HG02610 (cell line): ENCODE results near the gene KTN1.

ENCODE experiments used
- ATAC-seq: cut with Tn5 transposase; IDR thresholded peaks from one replicate; pipeline ENCODE4 v1.9.1; 2021; ENCODE audit warnings: mild to moderate bottlenecking, moderate library complexity; ENCODE audit not compliant: unreplicated experiment

Gene KTN1

DNA sequence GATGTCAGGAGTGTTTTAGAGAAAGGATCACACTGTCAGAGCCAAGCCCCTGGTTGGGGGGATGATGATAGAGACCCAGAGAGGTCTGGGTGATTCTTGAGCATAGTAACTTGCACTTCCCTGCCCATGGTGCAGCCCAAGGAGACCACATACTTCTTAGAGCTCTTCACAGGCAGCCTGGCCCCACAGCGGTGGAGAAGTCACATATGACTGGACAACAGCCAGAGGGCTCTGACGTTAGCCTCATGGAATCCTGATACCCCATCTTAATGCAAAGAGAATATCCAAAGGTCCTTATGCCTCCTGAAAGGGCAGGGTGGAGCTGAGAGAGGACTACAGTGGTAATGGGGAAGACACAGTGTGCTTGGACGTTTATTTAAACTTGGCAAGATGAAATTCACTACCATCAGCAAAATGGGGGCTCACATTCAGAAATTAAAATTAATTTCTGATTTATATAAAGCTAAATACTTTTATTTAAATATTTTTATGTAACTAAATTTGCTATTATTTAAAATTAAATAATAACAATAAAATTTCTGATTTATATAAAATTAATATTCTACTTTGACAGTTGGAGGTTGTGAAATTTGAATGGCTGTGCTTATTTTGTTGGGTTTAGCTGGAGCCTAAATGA lies 131.3 kb downstream of the KTN1 start:
- no peak for ATAC-seq

DNA sequence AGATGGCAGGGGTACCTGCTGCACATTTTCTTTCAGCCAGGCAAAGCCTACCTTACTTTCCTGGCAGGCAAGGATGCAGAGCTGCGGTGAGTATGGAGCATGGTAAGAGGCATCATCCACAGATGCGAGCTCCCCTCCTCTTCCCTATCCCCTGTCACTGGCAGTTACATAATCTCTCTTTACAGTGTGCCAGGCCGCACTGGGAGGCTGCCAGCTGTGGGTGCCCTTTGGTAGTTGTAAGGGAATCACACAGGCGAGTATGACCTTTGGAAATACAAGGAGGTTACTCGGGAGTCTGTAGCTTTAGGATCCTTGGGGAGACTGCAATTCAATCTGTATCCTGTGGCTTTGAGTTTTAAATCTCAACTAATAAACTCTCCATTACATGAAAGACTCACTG lies 132.5 kb downstream of the KTN1 start:
- ATAC-seq: no peak

- ATAC-seq: no peak
Measured at GRCh38 chr14:55713486-55713885, 133.5 kb downstream of the KTN1 start.

- ATAC-seq: no peak
Measured at GRCh38 chr14:55715889-55716288, 135.9 kb downstream of the KTN1 start.

GRCh38 chr14:55717621-55718020 lies 137.6 kb downstream of the KTN1 start:
- ATAC-seq: no peak

DNA sequence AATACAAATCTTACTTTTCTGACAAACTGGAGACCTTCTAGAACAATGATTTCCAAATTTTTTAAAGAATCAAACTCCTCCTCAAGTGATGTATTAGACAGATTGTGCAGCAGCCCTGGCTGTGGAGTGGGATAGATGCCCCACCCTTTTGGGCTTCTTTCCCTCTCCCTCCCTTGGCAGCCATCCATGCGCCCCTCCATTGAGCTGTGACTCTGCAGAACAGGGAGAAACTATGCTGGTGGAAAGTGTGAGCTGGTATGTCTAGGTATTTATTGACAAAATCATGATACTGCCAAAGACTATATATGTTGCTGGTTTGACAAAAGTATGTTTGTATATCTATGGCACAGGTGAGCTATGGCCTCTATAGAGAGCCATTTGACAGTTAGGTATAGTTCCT lies 138.5 kb downstream of the KTN1 start:
- ATAC-seq: no peak

- ATAC-seq: no peak
Measured at GRCh38 chr14:55720796-55721195, 140.8 kb downstream of the KTN1 start.

GRCh38 chr14:55721353-55721752 lies 141.3 kb downstream of the KTN1 start:
- ATAC-seq: no peak

DNA sequence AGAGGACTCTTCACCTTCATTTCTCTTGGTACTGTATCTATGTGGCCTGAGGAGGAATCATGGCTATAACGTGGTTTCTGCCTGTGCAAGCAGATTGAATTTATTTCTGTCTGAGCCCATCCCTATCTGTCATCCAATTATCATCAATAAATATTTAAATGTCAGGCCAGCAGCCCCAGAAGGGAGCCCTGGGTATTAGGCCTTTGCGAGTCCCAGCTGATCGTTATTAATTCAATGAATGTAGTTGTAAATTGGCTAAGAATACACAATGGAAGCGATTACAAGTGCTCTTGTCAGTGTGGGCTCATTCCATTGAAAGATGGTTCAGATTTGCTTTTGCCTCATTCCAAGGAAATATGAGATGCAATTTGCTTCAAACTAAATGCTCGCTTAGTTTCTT lies 142.0 kb downstream of the KTN1 start:
- ATAC-seq: no peak

DNA sequence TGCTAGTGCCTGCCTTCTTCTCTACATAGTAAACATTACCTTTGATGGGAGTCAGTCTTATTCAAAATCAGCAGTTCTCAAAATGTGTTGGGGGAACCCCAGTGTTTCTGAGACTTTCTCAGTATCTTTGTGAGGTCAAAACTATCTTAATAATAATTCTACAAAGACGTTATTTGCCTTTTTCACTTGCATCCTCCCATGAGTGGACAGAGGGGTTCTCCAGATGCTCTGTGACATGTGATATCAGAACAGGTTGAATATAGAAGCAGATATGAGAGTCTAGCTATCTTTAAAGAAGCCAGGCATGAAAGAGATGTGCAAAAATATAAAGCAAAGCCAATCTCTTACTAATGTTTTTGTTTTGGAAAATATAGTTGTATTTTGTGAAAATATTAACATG lies 144.7 kb downstream of the KTN1 start:
- peak; percentile 84 for ATAC-seq

- no peak for ATAC-seq
Measured at GRCh38 chr14:55730592-55731310, 150.7 kb downstream of the KTN1 start.

DNA sequence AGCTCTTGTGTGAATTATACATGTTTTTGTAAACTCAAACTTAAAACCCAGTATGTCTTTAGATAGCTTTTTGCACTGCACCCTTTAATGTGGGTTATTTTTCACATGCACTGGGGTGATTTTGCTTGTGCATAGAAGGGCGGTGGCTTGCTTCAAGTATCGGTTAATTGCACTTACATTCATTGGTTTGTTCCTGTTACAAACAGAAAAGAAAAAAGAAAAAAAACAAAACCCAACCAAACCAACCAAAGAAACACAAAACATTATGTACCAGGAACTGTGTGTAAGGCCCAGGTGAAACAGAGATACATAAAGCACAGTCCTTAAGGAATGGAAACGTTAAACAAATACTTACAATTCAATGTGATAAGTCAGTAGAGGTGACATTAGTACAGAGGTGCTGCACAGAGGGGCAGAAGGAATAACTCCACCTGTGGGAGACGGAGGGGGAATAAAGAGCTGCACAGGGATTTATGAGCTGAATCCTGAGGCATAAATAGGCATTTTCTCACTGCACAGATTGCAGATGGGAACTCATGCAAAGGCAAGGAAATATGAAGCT lies 151.4 kb downstream of the KTN1 start:
- no peak for ATAC-seq

DNA sequence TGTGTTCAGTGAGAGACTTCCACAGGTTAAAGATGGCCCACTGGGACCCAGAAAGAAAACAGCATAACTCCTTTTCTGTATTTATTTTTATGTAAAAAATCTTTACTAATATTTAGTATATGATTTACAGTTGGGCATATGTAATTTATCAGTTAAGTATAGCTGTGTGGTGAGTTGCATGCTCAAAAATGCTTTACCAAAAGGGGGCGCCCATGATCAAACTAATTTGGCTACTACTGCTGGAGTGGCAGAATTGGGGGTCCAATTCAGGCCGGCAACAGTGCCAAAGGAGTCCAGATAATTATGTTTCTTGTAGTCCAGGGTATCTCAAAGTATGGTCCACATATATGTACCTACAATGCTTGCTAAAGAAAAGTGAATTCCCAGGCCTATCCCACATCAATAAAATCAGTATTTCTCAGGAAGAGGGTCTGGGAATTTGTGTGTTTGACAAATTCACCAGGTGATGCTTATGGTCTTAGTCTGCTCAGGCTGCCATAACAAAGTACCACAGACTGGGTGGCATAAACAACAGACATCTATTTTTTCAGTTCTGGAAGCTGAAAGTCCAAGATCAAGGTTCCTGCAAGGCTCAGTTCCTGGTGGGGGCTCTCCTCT lies 152.0 kb downstream of the KTN1 start:
- ATAC-seq: no peak

DNA sequence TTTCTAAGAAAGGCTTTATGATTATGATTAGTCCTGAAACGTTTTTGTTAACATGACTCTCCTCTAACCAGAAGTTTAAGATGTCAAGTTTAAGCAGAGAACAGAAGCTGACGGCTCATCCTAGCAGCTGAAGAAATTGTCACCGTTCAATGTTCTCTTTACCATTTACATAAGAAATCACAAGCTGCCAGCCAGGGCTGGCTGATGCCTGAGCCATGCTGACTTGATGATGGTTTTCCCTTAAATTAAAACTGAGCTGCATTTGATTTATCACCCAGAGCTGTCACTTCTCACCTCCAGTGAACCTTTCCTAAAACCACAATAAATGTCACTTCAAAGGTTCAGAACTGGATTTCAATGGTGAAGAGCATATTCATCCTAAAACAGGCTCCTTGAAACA lies 153.6 kb downstream of the KTN1 start:
- ATAC-seq: no peak
